ENCODE results near the gene OR2T33.
A peak's percentile ranks its signal among the peaks of the same experiment; 100 is the strongest.
"Not testable (repeated sequence)": the region's sequence is repeated elsewhere in the genome, so short reads cannot be mapped to it uniquely, and the experiment has no call there.

Gene OR2T33

GRCh38 chr1:248277876-248278275 lies at the start of gene OR2T33:
Gene OR2T33 (minus strand): TSS chr1:248277976. CDS start chr1:248273814, 4,162 bp downstream.
- no peak for DNase-seq

- DNase-seq = no peak
Measured at GRCh38 chr1:248324468-248324867, 46.7 kb upstream of the OR2T33 start, which contains the start of gene OR2M7. Gene OR2M7 (minus strand): TSS chr1:248324568. CDS start chr1:248324568, 0 bp downstream.

GRCh38 chr1:248316796-248317195 lies 39.0 kb upstream of the OR2T33 start:
- DNase-seq = no peak

GRCh38 chr1:248306740-248307139 lies 29.0 kb upstream of the OR2T33 start:
- not testable (repeated sequence) for DNase-seq

GRCh38 chr1:248306103-248306502 lies 28.3 kb upstream of the OR2T33 start:
- DNase-seq = no peak

- DNase-seq = not testable (repeated sequence)
Measured at GRCh38 chr1:248305672-248306071, 27.9 kb upstream of the OR2T33 start.

- no peak for DNase-seq
Measured at GRCh38 chr1:248303324-248303723, 25.5 kb upstream of the OR2T33 start, which contains the start of gene OR2T12. Gene OR2T12 (minus strand): TSS chr1:248303424. CDS start chr1:248295578, 7,846 bp downstream.

- DNase-seq = no peak
Measured at GRCh38 chr1:248288391-248288790, 10.6 kb upstream of the OR2T33 start.

GRCh38 chr1:248273225-248273624 lies 4.6 kb downstream of the OR2T33 start:
- not testable (repeated sequence) for DNase-seq

- DNase-seq = no peak
Measured at GRCh38 chr1:248268178-248268577, 9.6 kb downstream of the OR2T33 start.

GRCh38 chr1:248259309-248259708 lies 18.5 kb downstream of the OR2T33 start:
- DNase-seq = not testable (repeated sequence)

GRCh38 chr1:248243204-248243603 lies 34.6 kb downstream of the OR2T33 start:
- peak; percentile 18 to 27 for DNase-seq

- DNase-seq = no peak
Measured at GRCh38 chr1:248239478-248239877, 38.3 kb downstream of the OR2T33 start.

- DNase-seq = no peak
Measured at GRCh38 chr1:248231117-248231516, 46.7 kb downstream of the OR2T33 start, which contains the start of gene OR2M4. Gene OR2M4 (plus strand): TSS chr1:248231417. CDS start chr1:248238929, 7,512 bp downstream.

- no peak for DNase-seq
Measured at GRCh38 chr1:248229360-248229908, 48.3 kb downstream of the OR2T33 start.

- DNase-seq = no peak
Measured at GRCh38 chr1:248225537-248225936, 52.2 kb downstream of the OR2T33 start.

Measured in NCI-H1930 (cell line).